Measurements from ENCODE around the gene BMPR1B.
"Not testable (repeated sequence)": the region's sequence is repeated elsewhere in the genome, so short reads cannot be mapped to it uniquely, and the experiment has no call there.

The BMPR1B gene

GRCh38 chr4:95095348-95095974, 337.7 kb downstream of the BMPR1B start:
- DNase-seq = peak; percentile 9

- no peak for DNase-seq
Measured at GRCh38 chr4:95102162-95102790, 344.5 kb downstream of the BMPR1B start.

GRCh38 chr4:95105112-95105511, 347.4 kb downstream of the BMPR1B start:
- no peak for DNase-seq

GRCh38 chr4:95105983-95106382, 348.2 kb downstream of the BMPR1B start:
- no peak for DNase-seq

GRCh38 chr4:95106408-95106928, 348.7 kb downstream of the BMPR1B start:
- no peak for DNase-seq

- no peak for DNase-seq
Measured at GRCh38 chr4:95107004-95107403, 349.2 kb downstream of the BMPR1B start.

- no peak for DNase-seq
Measured at GRCh38 chr4:95107635-95108034, 349.9 kb downstream of the BMPR1B start.

- no peak for DNase-seq
Measured at GRCh38 chr4:95108883-95109421, 351.2 kb downstream of the BMPR1B start.

GRCh38 chr4:95114521-95114920, 356.8 kb downstream of the BMPR1B start:
- no peak for DNase-seq

- no peak for DNase-seq
Measured at GRCh38 chr4:95118497-95118896, 360.7 kb downstream of the BMPR1B start.

GRCh38 chr4:95120456-95120855, 362.7 kb downstream of the BMPR1B start:
- no peak for DNase-seq

GRCh38 chr4:95122001-95122400, 364.2 kb downstream of the BMPR1B start:
- DNase-seq = no peak

GRCh38 chr4:95124906-95125504, 367.2 kb downstream of the BMPR1B start:
- peak; percentile 30 for DNase-seq

- DNase-seq = no peak
Measured at GRCh38 chr4:95129031-95129430, 371.3 kb downstream of the BMPR1B start.

GRCh38 chr4:95129821-95130311, 372.1 kb downstream of the BMPR1B start:
- DNase-seq = peak; percentile 93

GRCh38 chr4:95134016-95134415, 376.3 kb downstream of the BMPR1B start:
- not testable (repeated sequence) for DNase-seq

GRCh38 chr4:95139424-95139823, 381.7 kb downstream of the BMPR1B start:
- DNase-seq = not testable (repeated sequence)

GRCh38 chr4:95141361-95141760, 383.6 kb downstream of the BMPR1B start:
- no peak for DNase-seq

GRCh38 chr4:95142932-95143331, 385.2 kb downstream of the BMPR1B start:
- DNase-seq = no peak

GRCh38 chr4:95151255-95151654, 393.5 kb downstream of the BMPR1B start:
- no peak for DNase-seq

GRCh38 chr4:95153182-95153581, 395.4 kb downstream of the BMPR1B start:
- no peak for DNase-seq

GRCh38 chr4:95155759-95156451, 398.1 kb downstream of the BMPR1B start:
- peak; percentile 28 for DNase-seq

GRCh38 chr4:95156452-95156765, 398.7 kb downstream of the BMPR1B start:
- no peak for DNase-seq

Data from suppressor macrophage treated with lipopolysaccharide for 4 hours (primary cell).